K562 (cell line): Measurements from ENCODE around the gene LRRC61. TPM values are rescaled to one million over a fixed set of nuclear protein-coding genes. Genes with fewer than 3 reads are reported as not detected.

Source experiments
- ATAC-seq: fragments of 200-7000 bp; cut with Tn5 transposase; 3 replicates; pipeline ENCODE4 v1.9.1; 2020; ENCODE audit warnings: moderate library complexity
- BruUV-seq: library from RNA; stranded (reverse); fragments of 400-500 nt; replicated peaks from 2 replicates; lab custom pipeline; 2021; lab: Mats Ljungman, UMichigan
- CTCF ChIA-PET: fragments of 300-600 bp; formaldehyde crosslinking; extraction: SDS; loops from one replicate; lab custom pipeline; 2021; ENCODE audit warnings: low intra/inter-chr PET ratio; lab: Yijun Ruan, JAX
- POLR2A ChIA-PET: fragments of 300-600, 350-650 bp; sonication (Branson Sonifier 250); formaldehyde crosslinking; extraction: SDS; loops from one replicate; lab custom pipeline; 2021; ENCODE audit warnings: antibody characterized with exemption, inconsistent platforms; lab: Yijun Ruan, JAX
- DNase-seq, 4 experiments: peaks; one replicate each; pipeline versions ENCODE4 v3.0.0 to v3.0.0-alpha.2; 2011 to 2018; ENCODE audit warnings: low spot score in 3 of 4, mixed read lengths in 3 of 4; ENCODE audit errors: extremely low read depth in 1 of 4
- FAIRE-seq: peaks from 2 replicates; lab custom pipeline; 2011; peaks lifted over from hg19 to GRCh38; lab: Jason Lieb, UNC
- H2AFZ ChIP-seq: 2 replicates; pipeline ENCODE4 v1.6.0; 2011; ENCODE audit warnings: low read depth, low read length, control low read depth, inconsistent platforms
- H3K27ac ChIP-seq: fragments of 200-600 bp; 3 replicates; pipeline ENCODE4 v1.8.0; 2011; ENCODE audit warnings: low read depth, mild to moderate bottlenecking, control low read depth, inconsistent platforms, low read length, moderate library complexity, mixed read lengths; ENCODE audit errors: extremely low read depth
- H3K27me3 ChIP-seq, 2 experiments: fragments of 300-600 bp in 1 of 2; 2 replicates in 1 of 2; 3 replicates in 1 of 2; pipeline versions ENCODE4 v1.6.0 to v1.8.0; 2011; ENCODE audit warnings: inconsistent platforms in 2 of 2, low read length in 2 of 2, mild to moderate bottlenecking in 1 of 2, mixed read lengths in 1 of 2, moderate library complexity in 1 of 2; ENCODE audit not compliant: control insufficient read depth in 2 of 2, insufficient read depth in 2 of 2
- H3K36me3 ChIP-seq: fragments of 300-600 bp; 3 replicates; pipeline ENCODE4 v1.8.0; 2011; ENCODE audit warnings: mild to moderate bottlenecking, low read length, inconsistent platforms; ENCODE audit not compliant: control insufficient read depth, insufficient read depth
- H3K4me1 ChIP-seq, 2 experiments: fragments of 200-600 bp in 1 of 2; replicated peaks in 1 of 2; 2 replicates in 1 of 2; 3 replicates in 1 of 2; pipeline versions ENCODE4 v1.5.1 to v1.8.0; 2011; ENCODE audit warnings: inconsistent platforms in 2 of 2, low read length in 2 of 2, mild to moderate bottlenecking in 1 of 2, mixed read lengths in 1 of 2, moderate library complexity in 1 of 2; ENCODE audit not compliant: control insufficient read depth in 2 of 2, insufficient read depth in 2 of 2
- H3K4me2 ChIP-seq: 2 replicates; pipeline ENCODE4 v1.6.1; 2011; ENCODE audit warnings: low read length, control low read depth, inconsistent platforms, mixed read lengths; ENCODE audit not compliant: insufficient read depth
- H3K4me3 ChIP-seq: fragments of 200-600 bp; sonication (generic), shearing (Covaris generic); 2 replicates; pipeline ENCODE4 v1.5.1; 2016; ENCODE audit warnings: control low read depth, inconsistent platforms
- H3K79me2 ChIP-seq: fragments of 200-600 bp; 3 replicates; pipeline ENCODE4 v1.8.0; 2011; ENCODE audit warnings: low read length, inconsistent platforms; ENCODE audit not compliant: control insufficient read depth, insufficient read depth
- H3K9ac ChIP-seq, 2 experiments: 2 replicates each; pipeline versions ENCODE4 v1.6.0 to v1.6.1; 2011; ENCODE audit warnings: low read depth in 2 of 2, low read length in 2 of 2, control low read depth in 1 of 2, inconsistent platforms in 1 of 2, mild to moderate bottlenecking in 1 of 2, mixed read lengths in 1 of 2; ENCODE audit not compliant: insufficient read depth in 1 of 2
- H3K9me1 ChIP-seq: one replicate; pipeline ENCODE4 v1.6.0; 2011; ENCODE audit warnings: inconsistent platforms, mild to moderate bottlenecking, low read length, moderate library complexity; ENCODE audit not compliant: control insufficient read depth, insufficient read depth
- H3K9me3 ChIP-seq: replicated peaks from 2 replicates; pipeline ENCODE4 v1.5.1; 2011; ENCODE audit warnings: low read depth, low read length, inconsistent platforms; ENCODE audit not compliant: control insufficient read depth, insufficient read depth
- H4K20me1 ChIP-seq: replicated peaks from 2 replicates; pipeline ENCODE4 v1.6.1; 2011; ENCODE audit warnings: low read length, inconsistent platforms, mixed read lengths; ENCODE audit not compliant: control insufficient read depth, insufficient read depth
- BCL6 ChIP-seq: fragments of 250-450 bp; sonication (Bioruptor Pico); IDR thresholded peaks from 2 replicates; pipeline ENCODE4 v1.4.0; 2020
- ETS2 ChIP-seq: IDR thresholded peaks from 2 replicates; pipeline ENCODE4 v1.6.1; 2016; ENCODE audit warnings: borderline replicate concordance, missing genetic modification characterization, mild to moderate bottlenecking, moderate library complexity, missing compliant biosample characterization; ENCODE audit not compliant: poor library complexity, severe bottlenecking
- HMG20B ChIP-seq: fragments of 250-450 bp; sonication (Bioruptor Pico); IDR thresholded peaks from 2 replicates; pipeline ENCODE4 v1.5.0; 2021; ENCODE audit warnings: mild to moderate bottlenecking
- KLF13 ChIP-seq: fragments of 450-650 bp; IDR thresholded peaks from 2 replicates; pipeline ENCODE4 v1.6.1; 2016; ENCODE audit warnings: missing genetic modification characterization, low read depth, mild to moderate bottlenecking, missing compliant biosample characterization, moderate library complexity, borderline replicate concordance
- MEF2A ChIP-seq: IDR thresholded peaks from 2 replicates; pipeline ENCODE4 v1.6.1; 2011; ENCODE audit warnings: low read depth, mild to moderate bottlenecking, low read length, moderate library complexity; ENCODE audit not compliant: control insufficient read depth
- NFRKB ChIP-seq: fragments of 450-650 bp; IDR thresholded peaks from 2 replicates; pipeline ENCODE4 v1.6.1; 2016; ENCODE audit warnings: low read depth
- NR4A1 ChIP-seq, 2 experiments: fragments of 250-450 bp in 1 of 2; fragments of 450-650 bp in 1 of 2; sonication (Bioruptor Pico) in 1 of 2; IDR thresholded peaks; 2 replicates each; pipeline versions ENCODE4 v1.4.0 to v1.6.1; 2016 to 2020; ENCODE audit warnings: mild to moderate bottlenecking in 2 of 2, missing compliant biosample characterization in 1 of 2, missing genetic modification characterization in 1 of 2, moderate library complexity in 1 of 2
- SOX6 ChIP-seq: fragments of 450-650 bp; IDR thresholded peaks from 2 replicates; pipeline ENCODE4 v1.6.1; 2014; ENCODE audit warnings: mild to moderate bottlenecking
- WGBS: fragments of 100-300 bp; shearing (Covaris generic); methylation state at CpG from one replicate; pipeline ENCODE4 v1.1.6; 2016; ENCODE audit warnings: low coverage, mixed read lengths; ENCODE audit not compliant: insufficient coverage; ENCODE audit errors: missing lambda C conversion rate; 5-methylcytosine and 5-hydroxymethylcytosine counted together
- in situ Hi-C: fragments of 300-500 bp; cut with MboI; formaldehyde crosslinking; loops from 4 replicates; pipeline ENCODE4 v1.15.0; 2018; ENCODE audit warnings: inconsistent platforms, mixed read lengths
- intact Hi-C: fragments of 100-400 bp; cut with micrococcal nuclease; formaldehyde crosslinking; loops from 2 replicates; pipeline ENCODE4 v1.14.2; 2022
- polyA plus RNA-seq, 8 experiments: library from polyadenylated mRNA; depleted of rRNA in 4 of 8; stranded (reverse) in 5 of 8; unstranded in 3 of 8; fragments of >200 nt; fragmentation: Nextera tagmentation in 2 of 8; fragmentation: Illumina TruSeq in 1 of 8; extraction: Ambion mirVana in 2 of 8; extraction: Trizol in 1 of 8; gene quantifications; 2 replicates each; pipeline versions ENCODE4 v1.2.1 to v1.2.3, GENCODE V29; 2011 to 2014; ENCODE audit warnings: inconsistent platforms in 1 of 8, missing spikeins in 1 of 8
- total RNA-seq, 7 experiments: library from RNA; depleted of rRNA in 6 of 7; stranded (reverse); fragments of >200 nt in 6 of 7; fragmentation: Illumina TruSeq in 2 of 7; extraction: Trizol in 2 of 7; gene quantifications; 2 replicates each; pipeline versions ENCODE4 v1.2.1 to v1.2.3, GENCODE V29; 2011 to 2021; ENCODE audit warnings: low replicate concordance in 1 of 7
- TF ChIP-seq, protein P1 (sequence below): fragments of 250-450 bp; sonication (Bioruptor Pico); IDR thresholded peaks from 2 replicates; pipeline ENCODE4 v1.9.0; 2021; ENCODE audit warnings: mild to moderate bottlenecking, inconsistent platforms
- TF ChIP-seq, protein P2 (sequence below): fragments of 250-450 bp; sonication (Bioruptor Pico); IDR thresholded peaks from 2 replicates; pipeline ENCODE4 v1.8.0; 2021; ENCODE audit warnings: mild to moderate bottlenecking, moderate library complexity
- TF ChIP-seq, protein P3 (sequence below): fragments of 250-450 bp; sonication (Bioruptor Pico); IDR thresholded peaks from 2 replicates; pipeline ENCODE4 v1.5.0; 2021; ENCODE audit warnings: mild to moderate bottlenecking, borderline replicate concordance
- TF ChIP-seq, protein P4 (sequence below): fragments of 450-650 bp; IDR thresholded peaks from one replicate; pipeline ENCODE4 v1.6.1; 2018; ENCODE audit warnings: mild to moderate bottlenecking, moderate library complexity; ENCODE audit not compliant: partially characterized antibody
- TF ChIP-seq, protein P5 (sequence below): fragments of 250-450 bp; sonication (Bioruptor Pico); IDR thresholded peaks from 2 replicates; pipeline ENCODE4 v1.6.1; 2021; ENCODE audit warnings: mild to moderate bottlenecking

The LRRC61 gene
- total and polyA plus RNA-seq, 9 of the 15 experiments (the other 6 are each of a cell fraction or from before 2014, with no cell fraction given) = 1.3 to 55.2 (median 35.2) TPM

DNA sequence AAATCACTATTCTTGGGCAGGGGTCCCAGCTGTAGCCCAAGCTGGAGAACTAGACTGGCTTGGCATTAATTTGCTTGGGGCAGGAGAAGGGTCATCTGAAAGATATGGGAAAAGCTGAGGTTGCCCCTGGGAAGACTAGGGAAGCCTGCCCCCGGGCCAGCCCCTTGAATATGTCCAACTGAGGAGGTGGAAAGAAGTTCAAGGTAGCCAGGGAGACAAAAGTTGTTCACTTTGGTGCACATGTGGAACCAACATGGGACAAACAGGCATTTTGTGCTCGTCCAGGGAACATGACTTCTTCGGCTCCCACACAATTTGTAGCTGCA, 1.4 kb upstream of the LRRC61 start:
- H3K4me3 ChIP-seq = no peak overlapping the region
- peaks cover 82% of the 10 kb centered on the region for H3K79me2 ChIP-seq
- no peak for FAIRE-seq
- peaks cover 56 to 67% of the 10 kb centered on the region in 2 experiments for H3K4me1 ChIP-seq
- peak overlapping the region; percentile 45 to 96; a peak in 3 of 4 replicates for H3K9ac ChIP-seq
- no peaks in the 10 kb centered on the region for H3K9me3 ChIP-seq
- ChIA-PET POLR2A (interaction anchor here (0.9 to 5.9 kb wide), 5 partner anchors 8 to 47 kb away, joined by 3 to 35 read pairs (median 7); partner anchors contain the start of gene REPIN1), CTCF (no interaction called here)
- peak overlapping the region; percentile 79; the same call in 1 of the 2 replicates for H2AFZ ChIP-seq
- H3K4me2 ChIP-seq = peak overlapping the region; percentile 100
- DNase-seq = no peak
- in situ Hi-C loops (loop anchor here (5.0 kb wide), 1 partner anchor 34 kb away; no protein-coding TSS in a partner anchor), intact Hi-C loops (loop anchor here (1.0 to 5.0 kb wide), 4 partner anchors 9 to 636 kb away; partner anchors contain the start of gene REPIN1)
- no peaks in the 10 kb centered on the region for H4K20me1 ChIP-seq
- peak overlapping the region; percentile 99 for H3K27ac ChIP-seq
- ATAC-seq = no peak
- BruUV-seq = no TSS peak
- 47% methylated on average over 3 of the region's 3 CpGs for WGBS
- no peaks in the 10 kb centered on the region for H3K27me3 ChIP-seq
- peaks cover 37% of the 10 kb centered on the region for H3K36me3 ChIP-seq
- H3K9me1 ChIP-seq = no peaks in the 10 kb centered on the region
- TF ChIP-seq, protein P1, sequence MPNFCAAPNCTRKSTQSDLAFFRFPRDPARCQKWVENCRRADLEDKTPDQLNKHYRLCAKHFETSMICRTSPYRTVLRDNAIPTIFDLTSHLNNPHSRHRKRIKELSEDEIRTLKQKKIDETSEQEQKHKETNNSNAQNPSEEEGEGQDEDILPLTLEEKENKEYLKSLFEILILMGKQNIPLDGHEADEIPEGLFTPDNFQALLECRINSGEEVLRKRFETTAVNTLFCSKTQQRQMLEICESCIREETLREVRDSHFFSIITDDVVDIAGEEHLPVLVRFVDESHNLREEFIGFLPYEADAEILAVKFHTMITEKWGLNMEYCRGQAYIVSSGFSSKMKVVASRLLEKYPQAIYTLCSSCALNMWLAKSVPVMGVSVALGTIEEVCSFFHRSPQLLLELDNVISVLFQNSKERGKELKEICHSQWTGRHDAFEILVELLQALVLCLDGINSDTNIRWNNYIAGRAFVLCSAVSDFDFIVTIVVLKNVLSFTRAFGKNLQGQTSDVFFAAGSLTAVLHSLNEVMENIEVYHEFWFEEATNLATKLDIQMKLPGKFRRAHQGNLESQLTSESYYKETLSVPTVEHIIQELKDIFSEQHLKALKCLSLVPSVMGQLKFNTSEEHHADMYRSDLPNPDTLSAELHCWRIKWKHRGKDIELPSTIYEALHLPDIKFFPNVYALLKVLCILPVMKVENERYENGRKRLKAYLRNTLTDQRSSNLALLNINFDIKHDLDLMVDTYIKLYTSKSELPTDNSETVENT (CRISPR knock-in tag) = 0 out of 2 replicates have a peak, but pooled peaks have one; percentile 23
- no peak for TF ChIP-seq SOX6
- TF ChIP-seq, protein P2, sequence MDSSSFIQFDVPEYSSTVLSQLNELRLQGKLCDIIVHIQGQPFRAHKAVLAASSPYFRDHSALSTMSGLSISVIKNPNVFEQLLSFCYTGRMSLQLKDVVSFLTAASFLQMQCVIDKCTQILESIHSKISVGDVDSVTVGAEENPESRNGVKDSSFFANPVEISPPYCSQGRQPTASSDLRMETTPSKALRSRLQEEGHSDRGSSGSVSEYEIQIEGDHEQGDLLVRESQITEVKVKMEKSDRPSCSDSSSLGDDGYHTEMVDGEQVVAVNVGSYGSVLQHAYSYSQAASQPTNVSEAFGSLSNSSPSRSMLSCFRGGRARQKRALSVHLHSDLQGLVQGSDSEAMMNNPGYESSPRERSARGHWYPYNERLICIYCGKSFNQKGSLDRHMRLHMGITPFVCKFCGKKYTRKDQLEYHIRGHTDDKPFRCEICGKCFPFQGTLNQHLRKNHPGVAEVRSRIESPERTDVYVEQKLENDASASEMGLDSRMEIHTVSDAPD (CRISPR knock-in tag) = no peak
- TF ChIP-seq, protein P3, sequence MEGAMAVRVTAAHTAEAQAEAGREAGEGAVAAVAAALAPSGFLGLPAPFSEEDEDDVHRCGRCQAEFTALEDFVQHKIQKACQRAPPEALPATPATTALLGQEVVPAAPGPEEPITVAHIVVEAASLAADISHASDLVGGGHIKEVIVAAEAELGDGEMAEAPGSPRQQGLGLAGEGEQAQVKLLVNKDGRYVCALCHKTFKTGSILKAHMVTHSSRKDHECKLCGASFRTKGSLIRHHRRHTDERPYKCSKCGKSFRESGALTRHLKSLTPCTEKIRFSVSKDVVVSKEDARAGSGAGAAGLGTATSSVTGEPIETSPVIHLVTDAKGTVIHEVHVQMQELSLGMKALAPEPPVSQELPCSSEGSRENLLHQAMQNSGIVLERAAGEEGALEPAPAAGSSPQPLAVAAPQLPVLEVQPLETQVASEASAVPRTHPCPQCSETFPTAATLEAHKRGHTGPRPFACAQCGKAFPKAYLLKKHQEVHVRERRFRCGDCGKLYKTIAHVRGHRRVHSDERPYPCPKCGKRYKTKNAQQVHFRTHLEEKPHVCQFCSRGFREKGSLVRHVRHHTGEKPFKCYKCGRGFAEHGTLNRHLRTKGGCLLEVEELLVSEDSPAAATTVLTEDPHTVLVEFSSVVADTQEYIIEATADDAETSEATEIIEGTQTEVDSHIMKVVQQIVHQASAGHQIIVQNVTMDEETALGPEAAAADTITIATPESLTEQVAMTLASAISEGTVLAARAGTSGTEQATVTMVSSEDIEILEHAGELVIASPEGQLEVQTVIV = 0 out of 2 replicates have a peak, but pooled peaks have one; percentile 41
- no peak for TF ChIP-seq NR4A1 (CRISPR knock-in tag; IDR thresholded peaks at IDR 0.05)
- no peak for TF ChIP-seq NR4A1 (tag; IDR thresholded peaks at IDR 0.05)
- TF ChIP-seq ETS2 (tag) = no peak
- TF ChIP-seq, protein P4, sequence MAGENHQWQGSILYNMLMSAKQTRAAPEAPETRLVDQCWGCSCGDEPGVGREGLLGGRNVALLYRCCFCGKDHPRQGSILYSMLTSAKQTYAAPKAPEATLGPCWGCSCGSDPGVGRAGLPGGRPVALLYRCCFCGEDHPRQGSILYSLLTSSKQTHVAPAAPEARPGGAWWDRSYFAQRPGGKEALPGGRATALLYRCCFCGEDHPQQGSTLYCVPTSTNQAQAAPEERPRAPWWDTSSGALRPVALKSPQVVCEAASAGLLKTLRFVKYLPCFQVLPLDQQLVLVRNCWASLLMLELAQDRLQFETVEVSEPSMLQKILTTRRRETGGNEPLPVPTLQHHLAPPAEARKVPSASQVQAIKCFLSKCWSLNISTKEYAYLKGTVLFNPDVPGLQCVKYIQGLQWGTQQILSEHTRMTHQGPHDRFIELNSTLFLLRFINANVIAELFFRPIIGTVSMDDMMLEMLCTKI = no peak
- TF ChIP-seq MEF2A = no peak
- TF ChIP-seq, protein P5, sequence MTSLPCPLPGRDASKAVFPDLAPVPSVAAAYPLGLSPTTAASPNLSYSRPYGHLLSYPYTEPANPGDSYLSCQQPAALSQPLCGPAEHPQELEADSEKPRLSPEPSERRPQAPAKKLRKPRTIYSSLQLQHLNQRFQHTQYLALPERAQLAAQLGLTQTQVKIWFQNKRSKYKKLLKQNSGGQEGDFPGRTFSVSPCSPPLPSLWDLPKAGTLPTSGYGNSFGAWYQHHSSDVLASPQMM (CRISPR knock-in tag) = no peak
- TF ChIP-seq NFRKB = no peak
- TF ChIP-seq KLF13 (tag) = no peak
- TF ChIP-seq HMG20B (CRISPR knock-in tag) = no peak
- TF ChIP-seq BCL6 = no peak
